Endodermal cell (in vitro differentiated cells): Measurements from ENCODE around the gene SNU13. TPM values are rescaled to one million over a fixed set of nuclear protein-coding genes. Genes with fewer than 3 reads are reported as not detected.
"Not testable (repeated sequence)": the region's sequence is repeated elsewhere in the genome, so short reads cannot be mapped to it uniquely, and the experiment has no call there.

Source experiments
- DNase-seq: peaks from one replicate; pipeline ENCODE4 v3.0.0-alpha.2; 2017
- H3K27ac ChIP-seq: 2 replicates; pipeline ENCODE4 v1.5.1; 2013; ENCODE audit warnings: mild to moderate bottlenecking, low read depth, low read length, moderate library complexity
- H3K27me3 ChIP-seq: 2 replicates; pipeline ENCODE4 v1.6.1; 2013; ENCODE audit warnings: mild to moderate bottlenecking, low read length, moderate library complexity; ENCODE audit not compliant: insufficient read depth, control insufficient read depth, poor library complexity, severe bottlenecking
- H3K36me3 ChIP-seq: 2 replicates; pipeline ENCODE4 v1.7.0; 2013; ENCODE audit warnings: mild to moderate bottlenecking, low read length, moderate library complexity; ENCODE audit not compliant: control insufficient read depth, insufficient read depth
- H3K4me1 ChIP-seq: one replicate; pipeline ENCODE4 v1.7.0; 2013; ENCODE audit warnings: low read length; ENCODE audit not compliant: control insufficient read depth, insufficient read depth
- H3K4me3 ChIP-seq: 2 replicates; pipeline ENCODE4 v1.5.1; 2013; ENCODE audit warnings: mild to moderate bottlenecking, low read length, moderate library complexity
- H3K9ac ChIP-seq: 2 replicates; pipeline ENCODE4 v1.6.1; 2013; ENCODE audit warnings: mild to moderate bottlenecking, low read length, moderate library complexity; ENCODE audit not compliant: poor library complexity, severe bottlenecking; ENCODE audit errors: extremely low read depth
- H3K9me3 ChIP-seq: 2 replicates; pipeline ENCODE4 v1.6.1; 2013; ENCODE audit warnings: mild to moderate bottlenecking, low read length, moderate library complexity; ENCODE audit not compliant: control insufficient read depth
- H3K27ac Mint-ChIP-seq: 2 replicates; pipeline ENCODE4 v1.8.0; 2020; ENCODE audit warnings: mixed read lengths
- H3K27me3 Mint-ChIP-seq: 2 replicates; pipeline ENCODE4 v1.8.0; 2021; ENCODE audit warnings: mild to moderate bottlenecking, mixed read lengths; ENCODE audit not compliant: insufficient read depth
- H3K36me3 Mint-ChIP-seq: 2 replicates; pipeline ENCODE4 v1.8.0; 2020; ENCODE audit warnings: low read depth, mixed read lengths
- H3K4me1 Mint-ChIP-seq: 2 replicates; pipeline ENCODE4 v1.8.0; 2020; ENCODE audit warnings: mixed read lengths
- H3K4me3 Mint-ChIP-seq: 2 replicates; pipeline ENCODE4 v1.8.0; 2020; ENCODE audit warnings: mild to moderate bottlenecking, moderate library complexity, mixed read lengths
- H3K9me3 Mint-ChIP-seq: 2 replicates; pipeline ENCODE4 v1.8.0; 2020; ENCODE audit warnings: mild to moderate bottlenecking, mixed read lengths
- WGBS, 2 experiments: methylation state at CpG; one replicate each; pipeline versions ENCODE4 v1.1.5 to v1.1.7; 2013; ENCODE audit warnings: missing lambda C conversion rate in 2 of 2, mixed read lengths in 1 of 2; ENCODE audit not compliant: insufficient coverage in 1 of 2, insufficient read length in 1 of 2; 5-methylcytosine and 5-hydroxymethylcytosine counted together
- long read RNA-seq, 4 experiments: library from polyadenylated mRNA in 2 of 4; library from RNA in 1 of 4; library from capped mRNA in 1 of 4; stranded (forward) in 3 of 4; unstranded in 1 of 4; transcript quantifications; one replicate each; pipeline ENCODE4 v2.0.0, GENCODE V29; 2020 to 2021; ENCODE audit warnings: inconsistent platforms in 1 of 4
- polyA plus RNA-seq, 2 experiments: library from polyadenylated mRNA; stranded (reverse); fragments of 50-300 nt; gene quantifications; one replicate each; pipeline ENCODE4 v1.2.3, GENCODE V29; 2013
- total RNA-seq, 2 donors: library from RNA; stranded (reverse); fragmentation: NEBNext Ultra II Directional in 1 of 2; extraction: Animal tissue kit (Norgen Biotek cat#: 25700) in 1 of 2; gene quantifications; 2 replicates in 1 of 2; 3 replicates in 1 of 2; pipeline ENCODE4 v1.2.1, GENCODE V29; 2021
- TF ChIP-seq, protein P1 (sequence below): fragments of 200-600 bp; sonication (generic); conservative IDR thresholded peaks from 2 replicates; pipeline ENCODE4 v1.5.0; 2021; ENCODE audit warnings: antibody characterized with exemption, mild to moderate bottlenecking

The SNU13 gene
- 100 to 1,000 TPM; 133 to 146 TPM for total RNA-seq
- polyA plus RNA-seq (2013, experiment 1 of 2) = 137 TPM
- 116 TPM for polyA plus RNA-seq (2013, experiment 2 of 2)
- long read RNA-seq, experiment 1, transcript SNU13-201 (3 exons, 877 nt) = minor isoform, 18 of 89 reads
- long read RNA-seq, experiment 1, transcript SNU13-202 (3 exons, 1,503 nt) = major isoform, 44 of 89 reads
- long read RNA-seq, experiment 1, partial matches to known transcripts = 12 of 89 reads
- long read RNA-seq, experiment 1, other reads (novel, unspliced or antisense) = 15 of 89 reads
- long read RNA-seq, experiment 2, transcript SNU13-201 (3 exons, 877 nt) = minor isoform, 34 of 143 reads
- long read RNA-seq, experiment 2, transcript SNU13-202 (3 exons, 1,503 nt) = major isoform, 99 of 143 reads
- long read RNA-seq, experiment 2, partial matches to known transcripts = 3 of 143 reads
- long read RNA-seq, experiment 2, other reads (novel, unspliced or antisense) = 7 of 143 reads
- long read RNA-seq, experiment 3, transcript SNU13-202 (3 exons, 1,503 nt) = major isoform, 189 of 261 reads
- long read RNA-seq, experiment 3, transcript SNU13-201 (3 exons, 877 nt) = minor isoform, 53 of 261 reads
- long read RNA-seq, experiment 3, partial matches to known transcripts = 7 of 261 reads
- long read RNA-seq, experiment 3, other reads (novel, unspliced or antisense) = 10 of 261 reads
- long read RNA-seq, experiment 4, transcript SNU13-201 (3 exons, 877 nt) = minor isoform, 38 of 202 reads
- long read RNA-seq, experiment 4, transcript SNU13-202 (3 exons, 1,503 nt) = major isoform, 112 of 202 reads
- long read RNA-seq, experiment 4, partial matches to known transcripts = 1 of 202 reads
- long read RNA-seq, experiment 4, other reads (novel, unspliced or antisense) = 48 of 202 reads

DNA sequence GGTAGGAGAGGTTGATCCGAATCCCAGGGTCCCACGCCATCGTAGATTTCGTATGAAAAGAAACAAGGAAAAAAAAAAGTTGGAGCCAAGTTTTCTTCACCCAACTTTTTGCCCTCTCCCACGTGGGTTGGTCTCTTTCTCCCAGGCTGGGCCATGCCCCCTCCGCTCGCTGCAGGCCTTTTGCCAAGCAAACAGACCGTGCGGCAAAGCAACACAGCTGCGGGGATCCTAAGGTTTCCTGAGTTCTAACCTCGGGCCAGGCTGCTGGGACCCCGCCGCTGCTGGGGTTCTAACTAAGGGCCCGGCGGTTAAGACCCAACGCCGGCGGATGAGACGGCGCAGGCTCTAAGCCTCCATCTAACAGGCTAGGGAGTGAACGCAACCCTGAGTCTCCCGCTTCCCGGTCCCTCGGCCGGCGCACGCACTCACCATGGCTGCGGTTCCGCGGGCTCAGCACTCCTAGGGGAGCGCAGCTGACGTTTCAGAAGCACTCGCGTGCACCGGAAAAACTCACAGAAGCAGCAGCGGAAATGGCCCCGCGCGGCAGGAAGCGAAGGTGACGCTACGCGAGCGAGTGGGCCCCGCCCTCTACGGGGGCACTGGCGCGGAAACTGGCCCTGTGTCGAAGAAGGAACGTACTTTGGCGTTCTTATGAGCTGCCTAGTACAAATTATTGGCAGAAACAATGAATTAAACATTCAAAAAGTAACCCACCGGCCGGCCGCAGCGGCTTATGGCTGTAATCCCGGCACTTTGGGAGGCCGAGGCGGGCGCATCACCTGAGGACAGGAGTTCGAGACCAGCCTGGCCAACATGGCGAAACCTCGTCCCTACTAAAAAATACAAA is at the start of gene SNU13:
Gene SNU13, minus strand, starts transcription at position 503 of the 847 bp plus-strand sequence. Its CDS starts 71 bp downstream, at position 432.
- no peaks in the 10 kb centered on the region for H3K36me3 ChIP-seq
- H3K9me3 Mint-ChIP-seq = no peaks in the 10 kb centered on the region
- H3K27ac Mint-ChIP-seq = peak within 1 kb of the TSS; percentile 97
- H3K4me3 ChIP-seq = peak within 1 kb of the TSS; percentile 89
- no peaks in the 10 kb centered on the region for H3K4me1 ChIP-seq
- peak within 1 kb of the TSS; percentile 66 for H3K9ac ChIP-seq
- H3K9me3 ChIP-seq = no peaks in the 10 kb centered on the region
- H3K27me3 ChIP-seq = no peaks in the 10 kb centered on the region
- H3K27me3 Mint-ChIP-seq = no peaks in the 10 kb centered on the region
- TF ChIP-seq, protein P1, sequence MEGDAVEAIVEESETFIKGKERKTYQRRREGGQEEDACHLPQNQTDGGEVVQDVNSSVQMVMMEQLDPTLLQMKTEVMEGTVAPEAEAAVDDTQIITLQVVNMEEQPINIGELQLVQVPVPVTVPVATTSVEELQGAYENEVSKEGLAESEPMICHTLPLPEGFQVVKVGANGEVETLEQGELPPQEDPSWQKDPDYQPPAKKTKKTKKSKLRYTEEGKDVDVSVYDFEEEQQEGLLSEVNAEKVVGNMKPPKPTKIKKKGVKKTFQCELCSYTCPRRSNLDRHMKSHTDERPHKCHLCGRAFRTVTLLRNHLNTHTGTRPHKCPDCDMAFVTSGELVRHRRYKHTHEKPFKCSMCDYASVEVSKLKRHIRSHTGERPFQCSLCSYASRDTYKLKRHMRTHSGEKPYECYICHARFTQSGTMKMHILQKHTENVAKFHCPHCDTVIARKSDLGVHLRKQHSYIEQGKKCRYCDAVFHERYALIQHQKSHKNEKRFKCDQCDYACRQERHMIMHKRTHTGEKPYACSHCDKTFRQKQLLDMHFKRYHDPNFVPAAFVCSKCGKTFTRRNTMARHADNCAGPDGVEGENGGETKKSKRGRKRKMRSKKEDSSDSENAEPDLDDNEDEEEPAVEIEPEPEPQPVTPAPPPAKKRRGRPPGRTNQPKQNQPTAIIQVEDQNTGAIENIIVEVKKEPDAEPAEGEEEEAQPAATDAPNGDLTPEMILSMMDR = no peak
- WGBS, 2 experiments = 4 to 7% methylated on average over 32 to 62 of the region's 62 CpGs
- peak; percentile 92 for DNase-seq
- peak within 1 kb of the TSS; percentile 84 for H3K27ac ChIP-seq
- H3K4me1 Mint-ChIP-seq = peaks cover 7% of the 10 kb centered on the region
- no peaks in the 10 kb centered on the region for H3K36me3 Mint-ChIP-seq
- peak within 1 kb of the TSS; percentile 94 for H3K4me3 Mint-ChIP-seq

GRCh38 chr22:41733241-41733640 is 44.6 kb upstream of the SNU13 start:
- H3K27me3 ChIP-seq, H3K36me3 ChIP-seq, H3K36me3 Mint-ChIP-seq, DNase-seq, H3K9ac ChIP-seq, H3K27ac Mint-ChIP-seq, H3K4me1 Mint-ChIP-seq, H3K4me1 ChIP-seq, H3K4me3 Mint-ChIP-seq, H3K27me3 Mint-ChIP-seq, H3K9me3 ChIP-seq, H3K27ac ChIP-seq, H3K4me3 ChIP-seq, H3K9me3 Mint-ChIP-seq: not testable (repeated sequence)
- 94 to 97% methylated on average over 4 of the region's 4 CpGs for WGBS, 2 experiments

DNA sequence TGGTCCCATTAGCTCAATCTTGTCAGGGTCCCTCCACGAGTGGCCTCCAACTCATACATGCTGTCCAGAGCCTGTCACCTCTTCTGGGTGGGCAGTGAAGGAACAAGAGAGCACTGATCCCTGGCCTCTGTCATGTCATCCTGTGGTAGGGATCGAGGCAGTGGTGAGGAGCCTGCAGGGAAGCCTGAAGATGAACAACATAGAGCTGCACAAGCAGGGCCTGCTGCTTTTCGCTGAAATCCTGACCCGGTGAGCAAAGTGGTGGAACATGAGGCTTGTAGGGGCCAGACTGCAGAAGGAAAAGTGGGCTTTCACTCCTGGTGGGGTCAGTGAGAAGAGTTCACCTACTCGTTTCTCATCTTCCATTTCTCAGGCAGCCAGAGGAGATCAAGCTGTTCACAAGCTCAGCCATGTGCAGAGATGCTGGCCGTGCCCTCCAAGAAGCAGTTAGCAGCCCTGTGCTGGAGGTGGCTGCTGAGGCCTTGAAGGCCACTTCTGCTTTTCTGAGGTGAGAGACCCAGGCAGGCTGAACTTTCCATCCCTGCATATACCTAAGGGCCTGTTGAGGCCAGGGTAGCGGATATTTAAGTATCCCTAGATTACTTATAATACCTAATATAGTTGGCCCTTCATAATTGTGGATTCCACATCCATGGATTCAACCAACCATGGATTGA is 43.6 kb upstream of the SNU13 start:
- no peaks in the 10 kb centered on the region for H3K36me3 ChIP-seq
- TF ChIP-seq, protein P1 = no peak
- no peaks in the 10 kb centered on the region for H3K4me1 Mint-ChIP-seq
- H3K27ac Mint-ChIP-seq = no peak overlapping the region
- H3K9ac ChIP-seq = no peak overlapping the region
- 89 to 90% methylated on average over 5 to 6 of the region's 7 CpGs for WGBS, 2 experiments
- H3K9me3 ChIP-seq = no peaks in the 10 kb centered on the region
- no peak overlapping the region for H3K27ac ChIP-seq
- no peaks in the 10 kb centered on the region for H3K27me3 ChIP-seq
- DNase-seq = no peak
- peaks cover 3% of the 10 kb centered on the region for H3K27me3 Mint-ChIP-seq
- no peak overlapping the region for H3K4me3 ChIP-seq
- H3K4me3 Mint-ChIP-seq = no peak overlapping the region
- H3K36me3 Mint-ChIP-seq = no peaks in the 10 kb centered on the region
- H3K4me1 ChIP-seq = no peaks in the 10 kb centered on the region
- H3K9me3 Mint-ChIP-seq = no peaks in the 10 kb centered on the region
